Brain microvascular endothelial cell (primary cell): ENCODE data around the gene CFAP20DC.

Experiments used
- DNase-seq: peaks from one replicate; pipeline ENCODE4 v3.0.0-alpha.2; 2020
- H3K27ac ChIP-seq: fragments of 250-450 bp; sonication (Bioruptor Pico); 2 replicates; pipeline ENCODE4 v1.5.1; 2020; ENCODE audit warnings: mild to moderate bottlenecking, moderate library complexity
- H3K27me3 ChIP-seq: fragments of 250-450 bp; sonication (Bioruptor Pico); replicated peaks from 2 replicates; pipeline ENCODE4 v1.5.1; 2020; ENCODE audit warnings: mild to moderate bottlenecking
- H3K36me3 ChIP-seq: fragments of 250-450 bp; sonication (Bioruptor Pico); replicated peaks from 2 replicates; pipeline ENCODE4 v1.5.1; 2020; ENCODE audit warnings: mild to moderate bottlenecking
- H3K4me3 ChIP-seq: 2 replicates; pipeline ENCODE4 v1.5.1; 2011; ENCODE audit warnings: low read depth, mild to moderate bottlenecking, control low read depth, low read length, moderate library complexity
- in situ Hi-C: cut with HindIII; loops from 2 replicates; pipeline ENCODE4 v1.10.0; 2017; ENCODE audit warnings: low sequenced_read_pairs, low pct_ligation_motif_present
- TF ChIP-seq, protein P1 (sequence below): IDR thresholded peaks from 2 replicates; pipeline ENCODE4 v1.5.1; 2011; ENCODE audit warnings: low read depth, mild to moderate bottlenecking, moderate library complexity, low read length, control low read depth, inconsistent platforms; ENCODE audit errors: missing control alignments

CFAP20DC gene

GRCh38 chr3:58888087-58888486, 161.7 kb downstream of the CFAP20DC start:
- Histone ChIP-seq H3K4me3 (no peak overlapping the region), H3K27me3 (no peaks in the 10 kb centered on the region), H3K27ac (no peak overlapping the region), H3K36me3 (no peaks in the 10 kb centered on the region)
- TF ChIP-seq, protein P1, sequence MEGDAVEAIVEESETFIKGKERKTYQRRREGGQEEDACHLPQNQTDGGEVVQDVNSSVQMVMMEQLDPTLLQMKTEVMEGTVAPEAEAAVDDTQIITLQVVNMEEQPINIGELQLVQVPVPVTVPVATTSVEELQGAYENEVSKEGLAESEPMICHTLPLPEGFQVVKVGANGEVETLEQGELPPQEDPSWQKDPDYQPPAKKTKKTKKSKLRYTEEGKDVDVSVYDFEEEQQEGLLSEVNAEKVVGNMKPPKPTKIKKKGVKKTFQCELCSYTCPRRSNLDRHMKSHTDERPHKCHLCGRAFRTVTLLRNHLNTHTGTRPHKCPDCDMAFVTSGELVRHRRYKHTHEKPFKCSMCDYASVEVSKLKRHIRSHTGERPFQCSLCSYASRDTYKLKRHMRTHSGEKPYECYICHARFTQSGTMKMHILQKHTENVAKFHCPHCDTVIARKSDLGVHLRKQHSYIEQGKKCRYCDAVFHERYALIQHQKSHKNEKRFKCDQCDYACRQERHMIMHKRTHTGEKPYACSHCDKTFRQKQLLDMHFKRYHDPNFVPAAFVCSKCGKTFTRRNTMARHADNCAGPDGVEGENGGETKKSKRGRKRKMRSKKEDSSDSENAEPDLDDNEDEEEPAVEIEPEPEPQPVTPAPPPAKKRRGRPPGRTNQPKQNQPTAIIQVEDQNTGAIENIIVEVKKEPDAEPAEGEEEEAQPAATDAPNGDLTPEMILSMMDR: no peak
- in situ Hi-C loops: no loop called here
- no peak for DNase-seq

GRCh38 chr3:58884453-58884852, 165.4 kb downstream of the CFAP20DC start:
- in situ Hi-C loops: no loop called here

DNA sequence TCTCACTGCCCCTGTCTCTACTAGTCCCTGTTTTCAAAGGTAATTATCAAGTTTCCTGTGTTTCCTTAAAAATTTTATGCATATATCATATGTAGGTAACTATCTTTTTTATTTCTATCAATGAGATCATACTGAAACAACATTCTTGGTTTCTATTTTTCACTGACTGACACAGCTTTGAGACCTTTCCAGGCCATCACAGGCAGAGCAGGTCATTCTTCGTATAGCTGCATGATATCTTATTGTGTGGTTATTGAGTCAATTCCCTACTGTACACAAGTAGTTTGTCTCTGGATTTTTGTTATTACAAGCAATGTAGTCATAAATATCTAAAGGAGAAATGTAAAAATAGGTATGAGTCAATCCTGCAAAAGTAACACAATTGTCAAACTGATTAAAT, 169.6 kb downstream of the CFAP20DC start:
- H3K36me3 ChIP-seq: no peaks in the 10 kb centered on the region
- TF ChIP-seq, protein P1: no peak
- in situ Hi-C loops: no loop called here

More at GRCh38 chr3:58884453-58884852, 165.4 kb downstream of the CFAP20DC start:
- H3K36me3 ChIP-seq: no peaks in the 10 kb centered on the region
- no peak overlapping the region for H3K27ac ChIP-seq
- no peaks in the 10 kb centered on the region for H3K27me3 ChIP-seq
- DNase-seq: no peak
- TF ChIP-seq, protein P1: no peak
- H3K4me3 ChIP-seq: no peak overlapping the region

GRCh38 chr3:58874795-58875194, 175.0 kb downstream of the CFAP20DC start:
- Histone ChIP-seq H3K4me3 (no peak overlapping the region), H3K27me3 (no peaks in the 10 kb centered on the region), H3K36me3 (no peaks in the 10 kb centered on the region), H3K27ac (peak overlapping the region; percentile 56)
- peak; percentile 9 for DNase-seq
- in situ Hi-C loops: no loop called here
- TF ChIP-seq, protein P1: no peak

More for the DNA sequence above, 169.6 kb downstream of the CFAP20DC start:
- Histone ChIP-seq H3K4me3 (no peak overlapping the region), H3K27ac (no peak overlapping the region), H3K27me3 (no peaks in the 10 kb centered on the region)
- DNase-seq: peak; percentile 55

GRCh38 chr3:58874248-58874741, 175.5 kb downstream of the CFAP20DC start:
- no peaks in the 10 kb centered on the region for H3K36me3 ChIP-seq
- H3K27me3 ChIP-seq: no peaks in the 10 kb centered on the region
- TF ChIP-seq, protein P1: no peak
- H3K27ac ChIP-seq: peak overlapping the region; percentile 56
- in situ Hi-C loops: no loop called here
- no peak overlapping the region for H3K4me3 ChIP-seq
- DNase-seq: peak; percentile 15
